Measurements from ENCODE around the gene DPP7. TPM values are rescaled to one million over a fixed set of nuclear protein-coding genes. Genes with fewer than 3 reads are reported as not detected.

The DPP7 gene
- total and polyA plus RNA-seq, 9 of the 15 experiments (the other 6 are each of a cell fraction or from before 2014, with no cell fraction given): 0.99 to 365 (median 132) TPM

DNA sequence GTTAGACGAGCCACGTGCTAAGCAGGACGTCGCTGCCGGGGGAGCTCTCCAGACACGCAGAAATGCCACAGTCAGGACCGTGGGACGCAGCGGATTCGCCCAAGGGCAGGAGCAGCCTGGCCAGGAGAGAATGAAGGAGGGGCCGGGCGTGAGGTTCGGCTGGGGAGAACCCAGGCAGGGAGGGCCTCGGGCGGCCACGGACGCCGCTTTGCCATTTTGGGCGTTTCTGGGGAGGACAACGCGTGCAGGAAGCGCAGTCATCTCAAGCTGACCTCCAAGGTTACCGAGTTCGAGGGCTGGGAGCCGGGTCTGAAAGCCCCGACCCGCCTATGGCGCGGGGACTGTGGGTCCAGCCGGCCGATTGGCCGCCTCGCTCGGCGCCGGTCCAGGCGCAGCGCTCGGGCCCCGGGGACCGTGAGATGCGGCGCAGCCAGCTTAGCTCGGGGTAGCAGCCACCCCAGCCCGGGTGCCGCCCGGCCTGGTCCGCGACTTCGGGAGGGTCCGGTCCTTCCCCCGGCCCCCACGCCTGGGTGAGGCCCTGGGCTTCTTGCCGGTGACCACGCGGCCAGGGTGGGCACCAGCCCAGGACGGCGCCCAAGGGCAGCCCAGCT is 28.5 kb downstream of the DPP7 start (continued):
- peak; percentile 7; the same call in 1 of the 2 replicates for TF ChIP-seq LCOR (CRISPR knock-in tag; IDR thresholded peaks at IDR 0.05)
- 0 out of 2 replicates have a peak, but pooled peaks have one; percentile 76 for TF ChIP-seq AFF4 (CRISPR knock-in tag; IDR thresholded peaks at IDR 0.05)
- TF ChIP-seq ZNF143 (CRISPR knock-in tag; IDR thresholded peaks at IDR 0.05): no peak
- no peak for TF ChIP-seq BRCA1 (IDR thresholded peaks at IDR 0.05)
- 0 out of 2 replicates have a peak, but pooled peaks have one; percentile 63 for TF ChIP-seq BRCA1 (CRISPR knock-in tag; IDR thresholded peaks at IDR 0.05)
- no peak for TF ChIP-seq NR2C2 (CRISPR knock-in tag; IDR thresholded peaks at IDR 0.05)
- TF ChIP-seq NR2C2 (tag; IDR thresholded peaks at IDR 0.05): 0 out of 2 replicates have a peak, but pooled peaks have one; percentile 49
- TF ChIP-seq ESRRB (CRISPR knock-in tag; IDR thresholded peaks at IDR 0.05; ENCODE audit: borderline replicate concordance): no peak
- TF ChIP-seq ZNF263 (CRISPR knock-in tag; IDR thresholded peaks at IDR 0.05; ENCODE audit: borderline replicate concordance): peak; percentile 39; the same call in 1 of the 2 replicates
- peak; percentile 46; the same call in 1 of the 2 replicates for TF ChIP-seq THAP12 (CRISPR knock-in tag; IDR thresholded peaks at IDR 0.05)
- TF ChIP-seq, protein P1, sequence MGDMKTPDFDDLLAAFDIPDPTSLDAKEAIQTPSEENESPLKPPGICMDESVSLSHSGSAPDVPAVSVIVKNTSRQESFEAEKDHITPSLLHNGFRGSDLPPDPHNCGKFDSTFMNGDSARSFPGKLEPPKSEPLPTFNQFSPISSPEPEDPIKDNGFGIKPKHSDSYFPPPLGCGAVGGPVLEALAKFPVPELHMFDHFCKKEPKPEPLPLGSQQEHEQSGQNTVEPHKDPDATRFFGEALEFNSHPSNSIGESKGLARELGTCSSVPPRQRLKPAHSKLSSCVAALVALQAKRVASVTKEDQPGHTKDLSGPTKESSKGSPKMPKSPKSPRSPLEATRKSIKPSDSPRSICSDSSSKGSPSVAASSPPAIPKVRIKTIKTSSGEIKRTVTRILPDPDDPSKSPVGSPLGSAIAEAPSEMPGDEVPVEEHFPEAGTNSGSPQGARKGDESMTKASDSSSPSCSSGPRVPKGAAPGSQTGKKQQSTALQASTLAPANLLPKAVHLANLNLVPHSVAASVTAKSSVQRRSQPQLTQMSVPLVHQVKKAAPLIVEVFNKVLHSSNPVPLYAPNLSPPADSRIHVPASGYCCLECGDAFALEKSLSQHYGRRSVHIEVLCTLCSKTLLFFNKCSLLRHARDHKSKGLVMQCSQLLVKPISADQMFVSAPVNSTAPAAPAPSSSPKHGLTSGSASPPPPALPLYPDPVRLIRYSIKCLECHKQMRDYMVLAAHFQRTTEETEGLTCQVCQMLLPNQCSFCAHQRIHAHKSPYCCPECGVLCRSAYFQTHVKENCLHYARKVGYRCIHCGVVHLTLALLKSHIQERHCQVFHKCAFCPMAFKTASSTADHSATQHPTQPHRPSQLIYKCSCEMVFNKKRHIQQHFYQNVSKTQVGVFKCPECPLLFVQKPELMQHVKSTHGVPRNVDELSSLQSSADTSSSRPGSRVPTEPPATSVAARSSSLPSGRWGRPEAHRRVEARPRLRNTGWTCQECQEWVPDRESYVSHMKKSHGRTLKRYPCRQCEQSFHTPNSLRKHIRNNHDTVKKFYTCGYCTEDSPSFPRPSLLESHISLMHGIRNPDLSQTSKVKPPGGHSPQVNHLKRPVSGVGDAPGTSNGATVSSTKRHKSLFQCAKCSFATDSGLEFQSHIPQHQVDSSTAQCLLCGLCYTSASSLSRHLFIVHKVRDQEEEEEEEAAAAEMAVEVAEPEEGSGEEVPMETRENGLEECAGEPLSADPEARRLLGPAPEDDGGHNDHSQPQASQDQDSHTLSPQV (IDR thresholded peaks at IDR 0.05): peak; percentile 85
- TF ChIP-seq ZNF274 (IDR thresholded peaks at IDR 0.05; ENCODE audit: borderline replicate concordance, low read depth, low read length): no peak
- 0 out of 2 replicates have a peak, but pooled peaks have one; percentile 23 for TF ChIP-seq ERF (CRISPR knock-in tag; IDR thresholded peaks at IDR 0.05)
- TF ChIP-seq, protein P2, sequence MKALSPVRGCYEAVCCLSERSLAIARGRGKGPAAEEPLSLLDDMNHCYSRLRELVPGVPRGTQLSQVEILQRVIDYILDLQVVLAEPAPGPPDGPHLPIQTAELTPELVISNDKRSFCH (CRISPR knock-in tag; IDR thresholded peaks at IDR 0.05): no peak
- TF ChIP-seq, protein P2 (tag; IDR thresholded peaks at IDR 0.05): 0 out of 2 replicates have a peak, but pooled peaks have one; percentile 44

All from K562 (cell line).